HCT116 (cell line): ENCODE results near the gene TFDP1. TPM values are rescaled to one million over a fixed set of nuclear protein-coding genes. Genes with fewer than 3 reads are reported as not detected.

Experiments used
- ATAC-seq: fragments of 200-7000 bp; cut with Tn5 transposase; 2 replicates; pipeline ENCODE4 v1.9.1; 2020; ENCODE audit warnings: mild to moderate bottlenecking, moderate library complexity
- BruUV-seq: library from RNA; stranded (reverse); fragments of 400-500 nt; replicated peaks from 2 replicates; lab custom pipeline; 2021; lab: Mats Ljungman, UMichigan
- CTCF ChIA-PET: fragments of 300-600 bp; sonication (Branson Sonifier 250); formaldehyde crosslinking; loops from one replicate; lab custom pipeline; 2021; ENCODE audit warnings: antibody characterized with exemption; lab: Charles Lee
- POLR2A ChIA-PET: fragments of 300-600, 350-600 bp; sonication (Branson Sonifier 250); formaldehyde crosslinking; loops from one replicate; lab custom pipeline; 2021; ENCODE audit warnings: antibody characterized with exemption; lab: Charles Lee
- RAD21 ChIA-PET, 2 experiments: fragments of 300-600 bp; sonication (Branson Sonifier 250); formaldehyde crosslinking; loops; one replicate each; lab custom pipeline; 2023; ENCODE audit warnings: low total read pairs in 2 of 2; ENCODE audit not compliant: uncharacterized antibody in 2 of 2, unreplicated experiment in 2 of 2, low non-redundant PET in 1 of 2; lab: Charles Lee
- DNase-seq: peaks from one replicate; pipeline ENCODE4 v3.0.0-alpha.2; 2010; ENCODE audit warnings: low read depth, low spot score
- H2AFZ ChIP-seq: fragments of 200-600 bp; shearing (Covaris generic), sonication (generic); 2 replicates; pipeline ENCODE4 v1.6.1; 2017; ENCODE audit warnings: low read depth, mixed run types, mixed read lengths, antibody characterized with exemption, low read length; ENCODE audit not compliant: poor library complexity, severe bottlenecking
- H3K27ac ChIP-seq: 2 replicates; pipeline ENCODE4 v1.5.1; 2012; ENCODE audit warnings: low read depth, low read length
- H3K27me3 ChIP-seq: fragments of 200-600 bp; sonication (generic); 2 replicates; pipeline ENCODE4 v1.6.1; 2016; ENCODE audit warnings: mixed run types, low read length, mixed read lengths; ENCODE audit not compliant: insufficient read depth
- H3K36me3 ChIP-seq, 2 experiments: fragments of 200-500 bp in 1 of 2; fragments of 200-600 bp in 1 of 2; sonication (Bioruptor generic) in 1 of 2; sonication (generic) in 1 of 2; 2 replicates each; pipeline versions ENCODE4 v1.5.1 to v1.6.1; 2014 to 2016; ENCODE audit warnings: low read length in 2 of 2, inconsistent platforms in 1 of 2, mixed read lengths in 1 of 2, mixed run types in 1 of 2; ENCODE audit not compliant: insufficient read depth in 2 of 2, control insufficient read depth in 1 of 2
- H3K4me1 ChIP-seq, 2 experiments: fragments of 200-600 bp in 1 of 2; sonication (generic) in 1 of 2; 2 replicates each; pipeline versions ENCODE4 v1.5.1 to v1.6.1; 2012 to 2017; ENCODE audit warnings: low read length in 2 of 2, inconsistent platforms in 1 of 2, mild to moderate bottlenecking in 1 of 2, mixed read lengths in 1 of 2, mixed run types in 1 of 2, moderate library complexity in 1 of 2; ENCODE audit not compliant: insufficient read depth in 2 of 2, control insufficient read depth in 1 of 2
- H3K4me2 ChIP-seq: fragments of 200-600 bp; sonication (generic); 2 replicates; pipeline ENCODE4 v1.6.1; 2017; ENCODE audit warnings: mixed run types, low read length, mixed read lengths
- H3K4me3 ChIP-seq, 2 experiments: fragments of 200-600 bp in 1 of 2; sonication (generic) in 1 of 2; replicated peaks in 1 of 2; 2 replicates each; pipeline ENCODE4 v1.5.1; 2011 to 2016; ENCODE audit warnings: low read length in 2 of 2, control low read depth in 1 of 2, low read depth in 1 of 2, mild to moderate bottlenecking in 1 of 2, mixed read lengths in 1 of 2, mixed run types in 1 of 2
- H3K79me2 ChIP-seq: fragments of 200-600 bp; sonication (generic); 2 replicates; pipeline ENCODE4 v1.6.1; 2017; ENCODE audit warnings: mild to moderate bottlenecking, mixed run types, low read length, moderate library complexity, mixed read lengths; ENCODE audit not compliant: insufficient read depth
- H3K9ac ChIP-seq: fragments of 200-600 bp; sonication (generic); 2 replicates; pipeline ENCODE4 v1.6.1; 2016; ENCODE audit warnings: low read length, mixed read lengths
- H3K9me2 ChIP-seq: fragments of 200-600 bp; sonication (generic), shearing (Covaris generic); 2 replicates; pipeline ENCODE4 v1.6.1; 2017; ENCODE audit warnings: mixed run types, mild to moderate bottlenecking, moderate library complexity; ENCODE audit not compliant: insufficient read depth
- H3K9me3 ChIP-seq, 2 experiments: fragments of 200-500 bp in 1 of 2; fragments of 200-600 bp in 1 of 2; sonication (Bioruptor generic) in 1 of 2; sonication (generic) in 1 of 2; 2 replicates each; pipeline ENCODE4 v1.6.1; 2014 to 2017; ENCODE audit warnings: low read length in 2 of 2, mixed read lengths in 2 of 2, inconsistent platforms in 1 of 2, low read depth in 1 of 2, mild to moderate bottlenecking in 1 of 2, mixed run types in 1 of 2, moderate library complexity in 1 of 2; ENCODE audit not compliant: control insufficient read depth in 1 of 2, insufficient read depth in 1 of 2
- H4K20me1 ChIP-seq: fragments of 200-600 bp; sonication (generic), shearing (Covaris generic); 2 replicates; pipeline ENCODE4 v1.6.1; 2017; ENCODE audit warnings: mixed run types, mild to moderate bottlenecking, moderate library complexity; ENCODE audit not compliant: insufficient read depth
- ATF3 ChIP-seq: IDR thresholded peaks from 2 replicates; pipeline ENCODE4 v1.6.1; 2012
- CEBPB ChIP-seq: IDR thresholded peaks from 2 replicates; pipeline ENCODE4 v1.6.1; 2012; ENCODE audit warnings: low read depth
- EGR1 ChIP-seq: IDR thresholded peaks from 2 replicates; pipeline ENCODE4 v1.6.1; 2012; ENCODE audit warnings: low read depth
- ELF1 ChIP-seq: IDR thresholded peaks from 2 replicates; pipeline ENCODE4 v1.6.1; 2012; ENCODE audit warnings: low read depth, borderline replicate concordance
- EZH2 ChIP-seq: fragments of 200-600 bp; sonication (generic); IDR thresholded peaks from 2 replicates; pipeline ENCODE4 v1.6.1; 2017; ENCODE audit warnings: antibody characterized with exemption, mixed run types
- FOSL1 ChIP-seq: IDR thresholded peaks from 2 replicates; pipeline ENCODE4 v1.6.1; 2012; ENCODE audit warnings: low read depth
- JUND ChIP-seq: IDR thresholded peaks from 2 replicates; pipeline ENCODE4 v1.6.1; 2012
- MAX ChIP-seq: IDR thresholded peaks from 2 replicates; pipeline ENCODE4 v1.6.1; 2012
- POLR2A ChIP-seq: IDR thresholded peaks from 2 replicates; pipeline ENCODE4 v1.7.0; 2011; ENCODE audit warnings: borderline replicate concordance; ENCODE audit not compliant: insufficient read depth, insufficient read length; ENCODE audit errors: extremely low read depth
- POLR2AphosphoS5 ChIP-seq: IDR thresholded peaks from 2 replicates; pipeline ENCODE4 v1.6.1; 2011; ENCODE audit warnings: mild to moderate bottlenecking, low read depth, low read length, moderate library complexity
- RAD21 ChIP-seq: IDR thresholded peaks from 2 replicates; pipeline ENCODE4 v1.6.1; 2012; ENCODE audit warnings: low read depth, mild to moderate bottlenecking
- SP1 ChIP-seq: IDR thresholded peaks from 2 replicates; pipeline ENCODE4 v1.6.1; 2012; ENCODE audit warnings: low read depth
- SRF ChIP-seq: IDR thresholded peaks from 2 replicates; pipeline ENCODE4 v1.6.1; 2012; ENCODE audit warnings: low read depth
- TCF7L2 ChIP-seq: IDR thresholded peaks from 2 replicates; pipeline ENCODE4 v1.7.0; 2011; ENCODE audit warnings: borderline replicate concordance, inconsistent platforms; ENCODE audit not compliant: insufficient read depth, insufficient read length; ENCODE audit errors: extremely low read depth
- YY1 ChIP-seq: IDR thresholded peaks from 2 replicates; pipeline ENCODE4 v1.6.1; 2011; ENCODE audit warnings: low read length, low read depth, moderate library complexity, mild to moderate bottlenecking; ENCODE audit not compliant: insufficient replicate concordance; ENCODE audit errors: extremely low read depth
- ZNF274 ChIP-seq: fragments of 200-500 bp; sonication (Bioruptor generic); IDR thresholded peaks from 2 replicates; pipeline ENCODE4 v1.6.1; 2014; ENCODE audit warnings: mild to moderate bottlenecking, low read depth, low read length, inconsistent platforms
- intact Hi-C: fragments of 100-400 bp; cut with micrococcal nuclease; formaldehyde crosslinking; loops from 2 replicates; pipeline ENCODE4 v1.10.0; 2022
- total RNA-seq: library from RNA; stranded (reverse); gene quantifications from one replicate; pipeline ENCODE4 v1.2.1, GENCODE V29; 2021; ENCODE audit not compliant: unreplicated experiment

Gene TFDP1
- total RNA-seq, 1 experiment from 2014 or later, result 169 TPM

GRCh38 chr13:113602291-113602988, 17.9 kb downstream of the TFDP1 start:
- intact Hi-C loops, result no loop called here
- Histone ChIP-seq H3K9me3 (no peaks in the 10 kb centered on the region), H3K79me2 (peaks cover 100% of the 10 kb centered on the region), H3K27me3 (no peaks in the 10 kb centered on the region), H3K4me2 (no peak overlapping the region), H3K27ac (no peak overlapping the region), H2AFZ (no peak overlapping the region), H4K20me1 (no peaks in the 10 kb centered on the region), H3K36me3 (peaks cover 6 to 47% of the 10 kb centered on the region in 2 experiments; a peak in 3 of 4 replicates), H3K4me3 (no peak overlapping the region), H3K4me1 (no peaks in the 10 kb centered on the region), H3K9ac (no peak overlapping the region), H3K9me2 (no peaks in the 10 kb centered on the region)
- ChIA-PET RAD21 (no interaction called here), CTCF (no interaction called here), POLR2A (no interaction called here)
- no peak for DNase-seq
- BruUV-seq, result no TSS peak
- ATAC-seq, result no peak
- TF ChIP-seq FOSL1 (no peak), EZH2 (no peak), POLR2A (no peak), CEBPB (no peak), SRF (no peak), JUND (no peak)

- no peak overlapping the region for H3K4me3 ChIP-seq
- ChIA-PET RAD21 (no interaction called here), CTCF (no interaction called here), POLR2A (no interaction called here)
- H3K9me3 ChIP-seq, result no peaks in the 10 kb centered on the region
- ATAC-seq (no peak), DNase-seq (no peak)
- H3K27me3 ChIP-seq, result no peaks in the 10 kb centered on the region
- intact Hi-C loops, result no loop called here
- no peak for TF ChIP-seq SP1
- TF ChIP-seq EGR1, result no peak
- no peak for TF ChIP-seq YY1
- no peak for TF ChIP-seq TCF7L2
- TF ChIP-seq MAX, result no peak
- TF ChIP-seq POLR2AphosphoS5, result no peak
- no peak for TF ChIP-seq SRF
- no peak for TF ChIP-seq ZNF274
- TF ChIP-seq RAD21, result no peak
- no peak for TF ChIP-seq ELF1
- TF ChIP-seq JUND, result no peak
- no peak for TF ChIP-seq ATF3
- H3K36me3 ChIP-seq, result peaks cover 6 to 40% of the 10 kb centered on the region in 2 experiments; a peak in 3 of 4 replicates
- no peaks in the 10 kb centered on the region for H4K20me1 ChIP-seq
- H3K9ac ChIP-seq, result no peak overlapping the region
- BruUV-seq, result no TSS peak
- no peak overlapping the region for H3K27ac ChIP-seq
- H3K9me2 ChIP-seq, result no peaks in the 10 kb centered on the region
- no peaks in the 10 kb centered on the region for H3K4me1 ChIP-seq
- H3K79me2 ChIP-seq, result peaks cover 100% of the 10 kb centered on the region
- no peak overlapping the region for H2AFZ ChIP-seq
- H3K4me2 ChIP-seq, result no peak overlapping the region
Observed at GRCh38 chr13:113603116-113603710, 18.7 kb downstream of the TFDP1 start.
